ENCODE measurements around the gene ZC3H7B.

The ZC3H7B gene

GRCh38 chr22:41264408-41264941, 36.9 kb upstream of the ZC3H7B start:
- no peak for DNase-seq (ENCODE audit: low read depth)
- no peak overlapping the region for H3K4me3 ChIP-seq (ENCODE audit: low read depth, low read length)
- TF ChIP-seq MAX (IDR thresholded peaks at IDR 0.05; ENCODE audit: low read depth, low read length) (no peak), CTCF (IDR thresholded peaks at IDR 0.05; ENCODE audit: low read depth, low read length) (no peak), POLR2A (IDR thresholded peaks at IDR 0.05; ENCODE audit: extremely low read depth, insufficient read length) (no peak), MYC (IDR thresholded peaks at IDR 0.05; ENCODE audit: low read depth, low read length) (no peak)

- DNase-seq (ENCODE audit: low read depth), result no peak
- TF ChIP-seq MYC (IDR thresholded peaks at IDR 0.05; ENCODE audit: low read depth, low read length) (no peak), MAX (IDR thresholded peaks at IDR 0.05; ENCODE audit: low read depth, low read length) (no peak), POLR2A (IDR thresholded peaks at IDR 0.05; ENCODE audit: extremely low read depth, insufficient read length) (no peak), CTCF (IDR thresholded peaks at IDR 0.05; ENCODE audit: low read depth, low read length) (no peak)
- no peak overlapping the region for H3K4me3 ChIP-seq (ENCODE audit: low read depth, low read length)
Measured at GRCh38 chr22:41267958-41268357, 33.4 kb upstream of the ZC3H7B start.

- TF ChIP-seq POLR2A (IDR thresholded peaks at IDR 0.05; ENCODE audit: extremely low read depth, insufficient read length) (no peak), MAX (IDR thresholded peaks at IDR 0.05; ENCODE audit: low read depth, low read length) (no peak), CTCF (IDR thresholded peaks at IDR 0.05; ENCODE audit: low read depth, low read length) (no peak), MYC (IDR thresholded peaks at IDR 0.05; ENCODE audit: low read depth, low read length) (no peak)
- DNase-seq (ENCODE audit: low read depth), result no peak
- no peak overlapping the region for H3K4me3 ChIP-seq (ENCODE audit: low read depth, low read length)
Measured at GRCh38 chr22:41271787-41272186, 29.5 kb upstream of the ZC3H7B start.

GRCh38 chr22:41273128-41273527, 28.2 kb upstream of the ZC3H7B start:
- TF ChIP-seq MYC (IDR thresholded peaks at IDR 0.05; ENCODE audit: low read depth, low read length) (no peak), CTCF (IDR thresholded peaks at IDR 0.05; ENCODE audit: low read depth, low read length) (no peak), MAX (IDR thresholded peaks at IDR 0.05; ENCODE audit: low read depth, low read length) (no peak), POLR2A (IDR thresholded peaks at IDR 0.05; ENCODE audit: extremely low read depth, insufficient read length) (no peak)
- no peak overlapping the region for H3K4me3 ChIP-seq (ENCODE audit: low read depth, low read length)
- no peak for DNase-seq (ENCODE audit: low read depth)

GRCh38 chr22:41274856-41275255, 26.5 kb upstream of the ZC3H7B start:
- no peak for TF ChIP-seq CTCF (IDR thresholded peaks at IDR 0.05; ENCODE audit: low read depth, low read length)
- TF ChIP-seq MAX (IDR thresholded peaks at IDR 0.05; ENCODE audit: low read depth, low read length), result no peak
- no peak for TF ChIP-seq MYC (IDR thresholded peaks at IDR 0.05; ENCODE audit: low read depth, low read length)
- TF ChIP-seq POLR2A (IDR thresholded peaks at IDR 0.05; ENCODE audit: extremely low read depth, insufficient read length), result no peak
- H3K4me3 ChIP-seq (ENCODE audit: low read depth, low read length), result no peak overlapping the region
- no peak for DNase-seq (ENCODE audit: low read depth)

Data from NB4 (cell line).